ENCODE data around the gene LCE1B.

DNA sequence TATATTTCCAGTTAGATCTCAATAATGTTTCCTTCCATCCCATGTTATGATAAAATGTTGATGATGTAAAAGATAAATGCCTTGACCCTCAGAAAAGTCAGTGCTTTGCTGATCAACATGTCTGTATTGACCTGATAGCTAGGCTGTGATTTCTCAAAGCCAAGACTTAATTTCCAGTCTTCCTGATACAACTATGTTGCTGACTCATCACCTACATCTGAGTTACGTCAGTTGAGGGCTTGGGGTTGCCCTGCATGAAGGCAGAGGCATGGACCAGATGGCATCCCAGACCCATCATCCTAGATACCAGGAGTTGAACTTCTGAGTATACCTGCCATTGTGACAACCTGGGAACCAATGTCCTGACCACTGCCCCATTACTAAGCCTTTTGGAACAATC, 10.4 kb upstream of the LCE1B start:
- TF ChIP-seq POLR2A (IDR thresholded peaks at IDR 0.05): no peak
- TF ChIP-seq, protein P1, sequence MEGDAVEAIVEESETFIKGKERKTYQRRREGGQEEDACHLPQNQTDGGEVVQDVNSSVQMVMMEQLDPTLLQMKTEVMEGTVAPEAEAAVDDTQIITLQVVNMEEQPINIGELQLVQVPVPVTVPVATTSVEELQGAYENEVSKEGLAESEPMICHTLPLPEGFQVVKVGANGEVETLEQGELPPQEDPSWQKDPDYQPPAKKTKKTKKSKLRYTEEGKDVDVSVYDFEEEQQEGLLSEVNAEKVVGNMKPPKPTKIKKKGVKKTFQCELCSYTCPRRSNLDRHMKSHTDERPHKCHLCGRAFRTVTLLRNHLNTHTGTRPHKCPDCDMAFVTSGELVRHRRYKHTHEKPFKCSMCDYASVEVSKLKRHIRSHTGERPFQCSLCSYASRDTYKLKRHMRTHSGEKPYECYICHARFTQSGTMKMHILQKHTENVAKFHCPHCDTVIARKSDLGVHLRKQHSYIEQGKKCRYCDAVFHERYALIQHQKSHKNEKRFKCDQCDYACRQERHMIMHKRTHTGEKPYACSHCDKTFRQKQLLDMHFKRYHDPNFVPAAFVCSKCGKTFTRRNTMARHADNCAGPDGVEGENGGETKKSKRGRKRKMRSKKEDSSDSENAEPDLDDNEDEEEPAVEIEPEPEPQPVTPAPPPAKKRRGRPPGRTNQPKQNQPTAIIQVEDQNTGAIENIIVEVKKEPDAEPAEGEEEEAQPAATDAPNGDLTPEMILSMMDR (IDR thresholded peaks at IDR 0.05): no peak
